ENCODE measurements around the gene C2orf92.

The C2orf92 gene

DNA sequence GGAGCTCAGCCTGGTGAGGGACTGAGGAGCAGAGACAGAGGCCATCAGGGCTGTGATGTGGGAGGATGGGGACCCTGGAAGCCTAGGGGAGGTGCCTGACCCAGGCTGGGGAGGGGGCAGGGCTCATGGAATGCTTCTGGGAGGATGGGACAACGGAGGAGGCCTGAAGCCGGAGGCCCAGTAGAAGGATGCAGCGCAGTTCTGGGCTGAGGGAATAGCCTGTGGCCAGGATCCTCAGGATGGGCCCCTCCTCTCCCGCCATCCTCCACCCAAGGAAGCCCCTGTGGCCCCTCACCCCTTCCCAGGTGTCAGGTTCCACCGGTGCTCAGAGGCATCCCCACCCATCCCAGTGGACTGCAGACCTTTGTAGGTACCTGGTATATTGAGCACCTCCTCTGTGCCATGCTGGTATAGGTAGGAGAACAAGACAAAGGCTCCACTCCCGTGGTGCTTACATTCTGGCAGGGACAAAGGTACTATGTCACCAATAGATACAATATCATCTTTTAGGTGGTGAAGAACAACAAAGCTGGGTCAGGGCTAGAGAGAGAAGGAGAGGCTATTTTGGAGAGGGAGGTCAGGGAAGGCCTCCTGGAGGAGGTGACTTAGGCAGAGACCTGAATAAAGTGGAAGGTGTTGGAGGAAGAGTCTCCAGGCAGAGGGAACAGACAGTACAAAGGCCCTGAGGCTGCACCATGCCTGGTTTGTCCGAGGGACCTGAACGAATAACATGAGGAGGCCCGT lies 46.6 kb downstream of the C2orf92 start:
- no peak for DNase-seq

DNA sequence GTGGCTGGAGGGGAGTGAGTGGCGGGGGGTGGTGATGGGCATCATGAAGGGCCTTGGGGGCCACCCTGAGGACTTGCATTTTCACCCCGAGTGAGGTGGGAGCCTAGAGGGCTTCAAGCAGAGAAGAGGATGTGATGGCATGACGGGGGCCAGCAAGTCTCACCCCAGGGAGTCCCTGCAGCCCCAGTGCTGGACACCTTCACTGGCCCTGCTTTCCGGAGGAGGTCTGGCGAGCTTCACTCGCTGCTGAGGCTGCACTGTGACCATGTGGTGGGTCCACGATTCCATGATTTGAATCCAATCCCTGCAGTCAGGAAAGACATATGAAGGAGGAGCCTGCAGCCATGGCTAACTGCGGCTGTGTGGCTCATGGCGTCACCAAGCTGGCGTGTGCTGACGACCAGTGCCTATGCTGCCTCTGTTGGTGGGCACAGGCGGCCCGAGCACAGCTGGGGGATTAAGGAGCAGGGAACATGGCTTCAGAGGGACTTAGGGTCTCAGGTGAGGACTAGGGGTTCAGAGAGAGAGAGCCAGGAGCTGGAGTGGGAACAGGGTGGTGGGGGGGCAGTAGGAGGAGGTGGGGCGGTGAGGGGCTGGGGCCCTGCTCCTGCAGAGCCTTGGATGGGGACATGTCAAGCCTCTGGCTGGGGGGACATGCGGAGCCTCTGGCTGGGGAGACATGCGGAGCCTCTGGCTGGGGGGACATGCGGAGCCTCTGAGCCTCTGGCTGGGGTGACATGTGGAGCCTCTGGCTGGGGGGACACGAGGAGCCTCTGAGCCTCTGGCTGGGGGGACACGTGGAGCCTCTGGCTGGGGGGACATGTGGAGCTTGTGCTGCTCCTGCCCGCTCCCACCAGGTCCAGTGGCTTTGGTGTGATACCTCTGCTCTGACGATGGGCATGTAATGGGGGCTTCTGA lies 47.4 kb downstream of the C2orf92 start:
- DNase-seq, result no peak

GRCh38 chr2:97717613-97717995 lies 48.1 kb downstream of the C2orf92 start:
- no peak for DNase-seq

GRCh38 chr2:97718051-97718882 lies 48.8 kb downstream of the C2orf92 start:
- peak; percentile 76 for DNase-seq

- peak; percentile 20 for DNase-seq
Measured at GRCh38 chr2:97718942-97719341, 49.4 kb downstream of the C2orf92 start.

- DNase-seq, result no peak
Measured at GRCh38 chr2:97719362-97720155, 50.0 kb downstream of the C2orf92 start.

- no peak for DNase-seq
Measured at GRCh38 chr2:97720746-97721145, 51.2 kb downstream of the C2orf92 start.

DNA sequence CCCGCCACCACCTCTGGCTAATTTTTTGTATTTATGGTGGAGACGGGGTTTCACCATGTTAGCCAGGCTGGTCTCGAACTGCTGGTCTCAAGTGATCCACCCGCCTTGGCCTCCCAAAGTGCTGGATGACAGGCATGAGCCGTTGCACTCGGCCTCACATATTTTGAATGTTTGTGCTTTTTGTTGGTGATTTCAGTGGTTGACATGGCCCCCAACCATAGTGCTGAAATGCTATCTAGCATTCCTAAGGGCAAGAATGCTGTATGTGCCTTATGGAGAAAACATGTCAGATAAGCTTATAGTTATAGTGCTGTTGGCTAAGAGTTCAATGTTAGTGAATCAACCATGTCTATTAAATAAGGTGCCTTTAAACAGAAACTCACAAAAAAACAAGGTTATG lies 52.7 kb downstream of the C2orf92 start:
- DNase-seq, result no peak

DNA sequence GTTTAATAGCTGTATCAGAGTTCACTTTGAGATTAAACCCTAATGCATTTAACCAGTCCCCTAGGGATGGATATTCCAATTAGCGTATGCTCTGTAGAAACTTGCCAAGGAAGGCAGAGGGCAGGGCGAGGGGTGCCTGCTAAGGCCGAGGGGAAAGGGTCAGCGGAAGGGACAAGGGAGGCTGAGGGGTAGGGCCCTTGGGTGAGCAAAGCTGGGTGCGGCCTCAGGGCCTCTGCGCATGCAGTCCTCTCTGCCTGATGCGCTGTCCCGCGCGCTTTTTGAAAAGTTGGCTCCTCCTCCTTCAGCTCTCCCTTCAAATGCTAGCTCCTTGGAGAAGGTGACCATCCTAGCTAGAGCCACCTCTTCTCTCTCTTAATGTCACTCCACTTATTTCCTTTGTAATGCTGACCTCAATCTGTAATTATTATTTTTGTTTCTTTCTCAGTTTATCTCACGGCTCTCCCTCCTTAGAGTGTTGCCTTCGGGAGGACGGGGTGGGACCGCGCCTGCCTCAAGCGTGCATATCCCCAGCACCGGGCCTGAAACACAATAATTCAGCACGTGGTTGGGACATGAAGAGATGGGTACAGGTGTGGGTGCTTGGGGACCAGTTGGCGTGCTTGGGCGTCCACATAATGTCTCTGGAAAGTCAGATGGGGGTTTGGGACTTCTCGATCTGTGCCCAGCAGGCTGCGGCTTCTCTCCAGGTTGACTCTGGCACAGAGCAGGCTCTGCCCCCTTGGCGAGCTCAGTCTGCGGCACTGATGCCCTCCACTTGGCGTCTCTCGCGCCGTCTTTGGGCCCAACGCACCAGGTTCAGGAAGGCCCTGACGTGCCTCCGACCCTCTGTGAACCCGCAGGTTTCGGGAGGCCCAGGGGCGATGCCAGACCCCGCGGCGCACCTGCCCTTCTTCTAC lies 53.9 kb downstream of the C2orf92 start:
- DNase-seq, result no peak

DNA sequence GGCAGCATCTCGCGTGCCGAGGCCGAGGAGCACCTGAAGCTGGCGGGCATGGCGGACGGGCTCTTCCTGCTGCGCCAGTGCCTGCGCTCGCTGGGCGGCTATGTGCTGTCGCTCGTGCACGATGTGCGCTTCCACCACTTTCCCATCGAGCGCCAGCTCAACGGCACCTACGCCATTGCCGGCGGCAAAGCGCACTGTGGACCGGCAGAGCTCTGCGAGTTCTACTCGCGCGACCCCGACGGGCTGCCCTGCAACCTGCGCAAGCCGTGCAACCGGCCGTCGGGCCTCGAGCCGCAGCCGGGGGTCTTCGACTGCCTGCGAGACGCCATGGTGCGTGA lies 54.5 kb downstream of the C2orf92 start:
- no peak for DNase-seq

- no peak for DNase-seq
Measured at GRCh38 chr2:97724501-97724900, 55.0 kb downstream of the C2orf92 start.

DNA sequence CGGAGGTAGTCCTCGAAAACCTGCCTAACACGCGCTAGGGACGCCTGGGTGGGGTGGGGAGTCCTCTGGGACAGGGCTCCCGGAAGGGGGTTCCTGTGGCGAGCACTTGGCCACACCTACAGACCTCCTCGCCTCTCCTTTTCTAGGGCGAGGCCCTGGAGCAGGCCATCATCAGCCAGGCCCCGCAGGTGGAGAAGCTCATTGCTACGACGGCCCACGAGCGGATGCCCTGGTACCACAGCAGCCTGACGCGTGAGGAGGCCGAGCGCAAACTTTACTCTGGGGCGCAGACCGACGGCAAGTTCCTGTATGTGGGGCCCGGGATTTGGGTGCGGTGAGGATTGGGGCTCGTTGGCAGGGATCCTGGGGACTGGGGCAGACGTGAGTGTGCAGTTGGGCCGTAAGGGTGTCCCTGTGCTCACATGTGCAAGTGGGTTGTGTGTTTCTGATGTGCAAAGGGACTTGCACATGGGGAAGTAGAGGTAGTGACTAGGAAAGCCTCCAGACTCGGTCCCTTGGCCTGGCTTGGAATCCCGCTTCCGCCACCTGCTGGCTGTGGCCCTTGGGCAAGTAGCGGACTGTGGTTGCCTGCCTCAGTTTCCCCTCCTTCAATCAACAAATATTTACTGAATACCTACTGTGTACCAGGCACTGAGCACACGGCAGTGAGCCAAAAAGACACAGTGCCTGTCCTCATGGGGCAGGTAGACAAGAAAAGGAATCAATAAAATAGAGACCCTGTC lies 55.6 kb downstream of the C2orf92 start:
- DNase-seq, result no peak

GRCh38 chr2:97726261-97727064 lies 57.0 kb downstream of the C2orf92 start:
- no peak for DNase-seq

GRCh38 chr2:97727296-97727695 lies 57.8 kb downstream of the C2orf92 start:
- no peak for DNase-seq

DNA sequence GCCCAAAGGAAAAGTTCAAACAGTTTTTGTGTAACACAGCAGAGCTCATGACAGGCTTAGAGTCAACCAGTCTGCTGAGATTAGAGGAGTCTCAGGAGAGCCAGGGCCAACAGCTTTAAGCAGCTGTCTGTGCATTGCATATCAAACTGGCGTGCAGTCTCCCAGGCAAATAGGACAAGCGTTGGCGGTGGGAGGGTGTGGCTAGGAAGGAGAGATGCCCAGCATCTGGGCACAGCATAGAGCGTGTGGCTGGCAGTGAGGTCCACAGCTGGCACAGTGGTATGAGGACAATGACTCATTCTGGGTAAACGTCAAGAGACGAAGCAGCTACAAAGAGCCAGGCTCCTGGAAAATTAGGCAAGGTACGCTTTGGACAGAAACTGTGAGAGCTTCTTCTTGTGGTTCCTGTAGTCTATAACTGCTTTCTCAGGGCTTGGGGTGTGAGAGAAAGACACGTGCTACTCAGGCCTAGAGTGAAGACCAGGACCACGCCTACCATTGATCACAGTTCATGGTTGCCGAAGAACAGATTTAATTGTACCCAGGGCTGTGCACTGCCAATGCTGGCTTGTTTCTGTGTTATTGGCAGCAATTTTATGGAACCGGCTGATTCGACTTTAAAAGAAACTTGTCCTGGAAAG lies 58.7 kb downstream of the C2orf92 start:
- DNase-seq, result peak; percentile 18

DNA sequence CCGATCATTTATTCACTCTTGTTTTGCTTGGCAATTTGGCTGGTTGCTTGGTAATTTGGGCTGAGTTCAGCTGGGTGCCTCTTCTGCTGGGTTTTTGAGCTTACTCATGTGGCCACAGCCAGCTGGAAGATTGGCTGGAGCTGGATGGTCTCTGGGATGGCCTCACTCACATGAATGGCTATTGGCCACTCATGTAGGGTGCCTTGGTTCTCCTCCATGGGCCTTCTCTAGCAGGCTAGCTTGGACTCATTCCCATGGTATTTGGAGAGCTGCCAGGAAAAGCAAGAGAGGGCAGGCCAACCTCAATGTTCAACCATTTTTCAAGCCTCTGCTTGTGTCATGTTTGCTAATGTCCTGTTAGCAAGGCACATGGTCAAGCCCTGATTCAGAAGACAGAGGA lies 60.7 kb downstream of the C2orf92 start:
- no peak for DNase-seq

DNA sequence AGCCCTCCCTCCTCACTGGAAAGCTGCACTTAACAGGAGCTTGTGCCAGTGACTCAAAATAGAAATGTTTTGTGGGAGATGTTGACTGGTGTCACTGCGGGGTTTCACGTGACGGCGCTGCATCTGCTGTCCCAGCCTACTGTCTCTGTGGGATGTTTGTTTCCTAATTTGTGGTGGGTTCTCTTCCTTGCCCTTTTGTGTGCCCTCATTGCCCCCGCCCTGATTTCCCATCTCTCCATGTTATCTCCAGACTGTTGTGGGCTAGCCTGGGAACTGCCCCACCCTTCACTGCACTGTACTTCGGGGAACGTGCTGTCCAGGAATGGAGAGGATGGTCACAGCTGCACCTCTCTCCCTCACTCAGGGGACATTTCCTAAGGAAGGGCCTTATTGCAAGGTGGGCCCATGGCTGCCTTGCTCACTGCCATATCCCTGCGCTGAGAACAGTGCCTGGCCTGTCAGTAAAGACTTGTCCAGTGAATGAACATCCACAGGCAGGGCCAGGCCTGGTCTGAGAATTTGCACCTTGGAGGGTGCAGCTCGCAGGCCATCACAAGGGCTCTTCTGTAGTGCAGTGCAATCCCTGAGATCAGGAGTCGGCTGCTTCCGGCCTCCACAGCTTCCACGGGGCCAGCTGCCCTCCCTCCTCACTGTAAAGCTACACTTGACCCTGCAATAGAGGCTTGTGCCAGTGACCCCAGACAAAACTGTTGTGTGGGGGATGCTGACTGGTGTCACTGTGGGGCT lies 61.9 kb downstream of the C2orf92 start:
- no peak for DNase-seq

Data from activated naive CD4-positive, alpha-beta T cell treated with Interleukin-2 at 50 U/mL for 16 hours (primary cell).